Cardiac fibroblast (primary cell): Measurements from ENCODE around the gene PFKL.
A peak's percentile ranks its signal among the peaks of the same experiment; 100 is the strongest.
"Not testable (repeated sequence)": the region's sequence is repeated elsewhere in the genome, so short reads cannot be mapped to it uniquely, and the experiment has no call there.

Source experiments
- DNase-seq, 2 donors: peaks; one replicate each; pipeline versions ENCODE4 v3.0.0 to v3.0.0-alpha.2; 2010; ENCODE audit warnings: low read depth in 2 of 2
- H3K4me3 ChIP-seq, 2 donors: replicated peaks in 1 of 2; 1 replicate in 1 of 2; 2 replicates in 1 of 2; pipeline ENCODE4 v1.5.1; 2011; ENCODE audit warnings: low read depth in 2 of 2, low read length in 2 of 2, mild to moderate bottlenecking in 2 of 2, moderate library complexity in 1 of 2
- CTCF ChIP-seq: IDR thresholded peaks from one replicate; pipeline ENCODE4 v1.5.1; 2011; ENCODE audit warnings: low read depth, mild to moderate bottlenecking, low read length, inconsistent platforms

Gene PFKL

GRCh38 chr21:44300262-44300959 is 558 bp downstream of the PFKL start:
- TF ChIP-seq CTCF, result no peak
- DNase-seq, result peak; percentile 40 to 59
- H3K4me3 ChIP-seq, result peak overlapping the region; percentile 72 to 82

- TF ChIP-seq CTCF, result no peak
- peak overlapping the region; percentile 72 to 82 for H3K4me3 ChIP-seq
- no peak for DNase-seq
These were observed 1.3 kb downstream of the PFKL start for GRCh38 chr21:44301141-44301540.

- no peak for DNase-seq
- TF ChIP-seq CTCF, result no peak
- H3K4me3 ChIP-seq, result peak overlapping the region in 1 of 2 donors; percentile 82
These were observed 2.1 kb downstream of the PFKL start for GRCh38 chr21:44301961-44302406.

GRCh38 chr21:44302573-44303401 is 2.9 kb downstream of the PFKL start:
- not testable (repeated sequence) for DNase-seq, H3K4me3 ChIP-seq
- peak; percentile 6 for TF ChIP-seq CTCF

- DNase-seq, result no peak
- no peak for TF ChIP-seq CTCF
- H3K4me3 ChIP-seq, result no peak overlapping the region
These were observed 3.7 kb downstream of the PFKL start for GRCh38 chr21:44303490-44303981.

GRCh38 chr21:44304011-44304616 is 4.3 kb downstream of the PFKL start:
- no peak overlapping the region for H3K4me3 ChIP-seq
- no peak for DNase-seq
- TF ChIP-seq CTCF, result no peak
